ENCODE data around the gene TRIM17. TPM values are rescaled to one million over a fixed set of nuclear protein-coding genes. Genes with fewer than 3 reads are reported as not detected.

TRIM17 gene
- polyA plus RNA-seq, 1 donor (not counting 4 experiments of a cell fraction or from before 2014, with no cell fraction given) = 0.24 TPM

DNA sequence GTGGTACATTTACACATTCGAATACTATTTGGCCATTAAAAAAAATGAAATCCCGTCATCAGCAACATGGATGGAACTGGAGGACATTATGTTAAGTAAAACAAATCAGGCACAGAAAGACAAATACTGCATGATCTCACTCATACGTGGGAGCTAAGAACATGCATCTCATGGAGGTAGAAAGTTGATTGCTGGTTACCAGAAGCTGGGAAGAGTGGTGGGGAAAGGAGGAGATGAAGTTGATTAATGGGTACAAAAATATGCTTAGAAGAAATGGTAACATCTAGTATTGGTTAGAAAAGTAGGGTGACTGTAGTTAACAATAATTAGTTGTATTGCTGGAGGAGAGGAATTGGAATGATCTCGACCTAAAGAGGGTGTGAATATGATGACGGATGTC lies 45.9 kb upstream of the TRIM17 start:
- TF ChIP-seq, protein P1, sequence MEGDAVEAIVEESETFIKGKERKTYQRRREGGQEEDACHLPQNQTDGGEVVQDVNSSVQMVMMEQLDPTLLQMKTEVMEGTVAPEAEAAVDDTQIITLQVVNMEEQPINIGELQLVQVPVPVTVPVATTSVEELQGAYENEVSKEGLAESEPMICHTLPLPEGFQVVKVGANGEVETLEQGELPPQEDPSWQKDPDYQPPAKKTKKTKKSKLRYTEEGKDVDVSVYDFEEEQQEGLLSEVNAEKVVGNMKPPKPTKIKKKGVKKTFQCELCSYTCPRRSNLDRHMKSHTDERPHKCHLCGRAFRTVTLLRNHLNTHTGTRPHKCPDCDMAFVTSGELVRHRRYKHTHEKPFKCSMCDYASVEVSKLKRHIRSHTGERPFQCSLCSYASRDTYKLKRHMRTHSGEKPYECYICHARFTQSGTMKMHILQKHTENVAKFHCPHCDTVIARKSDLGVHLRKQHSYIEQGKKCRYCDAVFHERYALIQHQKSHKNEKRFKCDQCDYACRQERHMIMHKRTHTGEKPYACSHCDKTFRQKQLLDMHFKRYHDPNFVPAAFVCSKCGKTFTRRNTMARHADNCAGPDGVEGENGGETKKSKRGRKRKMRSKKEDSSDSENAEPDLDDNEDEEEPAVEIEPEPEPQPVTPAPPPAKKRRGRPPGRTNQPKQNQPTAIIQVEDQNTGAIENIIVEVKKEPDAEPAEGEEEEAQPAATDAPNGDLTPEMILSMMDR (optimal IDR thresholded peaks at IDR 0.05 in 1 of 3, IDR thresholded peaks at IDR 0.05 in 1 of 3, conservative IDR thresholded peaks at IDR 0.05 in 1 of 3; ENCODE audit: extremely low read depth in 1 of 3, insufficient read depth in 2 of 3, low read length in 3 of 3) = no peak
- TF ChIP-seq EZH2 (IDR thresholded peaks at IDR 0.05; ENCODE audit: low read length) = no peak
- no peak overlapping the region for H3K4me2 ChIP-seq (ENCODE audit: control insufficient read depth, extremely low read depth, insufficient read depth, low read depth, low read length)
- peaks cover 8% of the 10 kb centered on the region for H3K4me1 ChIP-seq (ENCODE audit: control insufficient read depth, extremely low read depth, insufficient read depth, low read length)
- no peaks in the 10 kb centered on the region for H3K9me3 ChIP-seq (ENCODE audit: control insufficient read depth, low read depth, low read length)
- no peaks in the 10 kb centered on the region for H3K9me1 ChIP-seq (ENCODE audit: control insufficient read depth, extremely low read depth, insufficient read depth, low read length)
- FAIRE-seq (no peak), DNase-seq (ENCODE audit: low read depth, low spot score) (no peak)
- no peak overlapping the region for H3K27ac ChIP-seq (ENCODE audit: control insufficient read depth, insufficient read depth, low read length)
- no peaks in the 10 kb centered on the region for H4K20me1 ChIP-seq (ENCODE audit: control insufficient read depth, extremely low read depth, insufficient read depth, low read length)
- no peak overlapping the region for H3K4me3 ChIP-seq (ENCODE audit: control insufficient read depth in 2 of 3, extremely low read depth in 1 of 3, insufficient read depth in 2 of 3, low read depth in 1 of 3, low read length in 3 of 3)
- no peak overlapping the region for H3K9ac ChIP-seq (ENCODE audit: control insufficient read depth, extremely low read depth, insufficient read depth, low read length)
- H2AFZ ChIP-seq (ENCODE audit: control insufficient read depth, low read length) = no peak overlapping the region
- H3K79me2 ChIP-seq (ENCODE audit: control insufficient read depth, insufficient read depth, low read length) = no peaks in the 10 kb centered on the region
- dilution Hi-C loops (cut with MboI; ENCODE audit: extremely low pct_ligation_motif_present, low sequenced_read_pairs) = no loop called here
- no peaks in the 10 kb centered on the region for H3K36me3 ChIP-seq (ENCODE audit: control insufficient read depth in 2 of 2, extremely low read depth in 1 of 2, insufficient read depth in 2 of 2, low read length in 2 of 2)
- peaks cover 53% of the 10 kb centered on the region for H3K27me3 ChIP-seq (ENCODE audit: control insufficient read depth, extremely low read depth, insufficient read depth, low read length)

DNA sequence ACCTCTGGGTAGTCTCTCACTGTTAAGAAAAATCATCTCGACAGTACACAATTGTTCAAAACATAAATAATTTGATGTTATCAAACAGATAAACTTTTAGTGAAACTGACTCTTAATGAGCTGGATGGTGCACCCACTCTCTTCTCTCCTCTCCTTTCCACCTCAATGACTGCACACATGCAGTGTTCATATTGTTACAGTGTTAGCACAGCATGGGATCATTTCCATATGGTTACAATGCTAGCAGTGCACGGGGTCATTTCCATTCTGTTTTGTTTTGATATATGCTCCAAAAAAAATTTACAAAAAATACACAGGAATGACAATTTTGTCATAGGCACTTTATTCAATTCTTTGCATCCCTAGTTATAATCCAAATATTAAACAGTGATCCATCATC lies 44.2 kb upstream of the TRIM17 start:
- Histone ChIP-seq H3K79me2 (ENCODE audit: control insufficient read depth, insufficient read depth, low read length) (no peaks in the 10 kb centered on the region), H3K9me1 (ENCODE audit: control insufficient read depth, extremely low read depth, insufficient read depth, low read length) (no peaks in the 10 kb centered on the region), H4K20me1 (ENCODE audit: control insufficient read depth, extremely low read depth, insufficient read depth, low read length) (no peaks in the 10 kb centered on the region), H3K4me2 (ENCODE audit: control insufficient read depth, extremely low read depth, insufficient read depth, low read depth, low read length) (no peak overlapping the region), H3K9me3 (ENCODE audit: control insufficient read depth, low read depth, low read length) (no peaks in the 10 kb centered on the region), H3K27ac (ENCODE audit: control insufficient read depth, insufficient read depth, low read length) (no peak overlapping the region), H3K36me3 (ENCODE audit: control insufficient read depth in 2 of 2, extremely low read depth in 1 of 2, insufficient read depth in 2 of 2, low read length in 2 of 2) (no peaks in the 10 kb centered on the region), H3K4me3 (ENCODE audit: control insufficient read depth in 2 of 3, extremely low read depth in 1 of 3, insufficient read depth in 2 of 3, low read depth in 1 of 3, low read length in 3 of 3) (no peak overlapping the region), H3K27me3 (ENCODE audit: control insufficient read depth, extremely low read depth, insufficient read depth, low read length) (peaks cover 37% of the 10 kb centered on the region), H2AFZ (ENCODE audit: control insufficient read depth, low read length) (no peak overlapping the region), H3K4me1 (ENCODE audit: control insufficient read depth, extremely low read depth, insufficient read depth, low read length) (peaks cover 8% of the 10 kb centered on the region), H3K9ac (ENCODE audit: control insufficient read depth, extremely low read depth, insufficient read depth, low read length) (no peak overlapping the region)
- FAIRE-seq (no peak), DNase-seq (ENCODE audit: low read depth, low spot score) (no peak)
- dilution Hi-C loops (cut with MboI; ENCODE audit: extremely low pct_ligation_motif_present, low sequenced_read_pairs) = no loop called here
- TF ChIP-seq, protein P1 (optimal IDR thresholded peaks at IDR 0.05 in 1 of 3, IDR thresholded peaks at IDR 0.05 in 1 of 3, conservative IDR thresholded peaks at IDR 0.05 in 1 of 3; ENCODE audit: extremely low read depth in 1 of 3, insufficient read depth in 2 of 3, low read length in 3 of 3) = no peak
- no peak for TF ChIP-seq EZH2 (IDR thresholded peaks at IDR 0.05; ENCODE audit: low read length)
